Measurements from ENCODE around the gene SLMAP. TPM values are rescaled to one million over a fixed set of nuclear protein-coding genes. Genes with fewer than 3 reads are reported as not detected.
A peak's percentile ranks its signal among the peaks of the same experiment; 100 is the strongest.

Gene SLMAP
- total RNA-seq, 1 donor from 2014 or later: 116 TPM

DNA sequence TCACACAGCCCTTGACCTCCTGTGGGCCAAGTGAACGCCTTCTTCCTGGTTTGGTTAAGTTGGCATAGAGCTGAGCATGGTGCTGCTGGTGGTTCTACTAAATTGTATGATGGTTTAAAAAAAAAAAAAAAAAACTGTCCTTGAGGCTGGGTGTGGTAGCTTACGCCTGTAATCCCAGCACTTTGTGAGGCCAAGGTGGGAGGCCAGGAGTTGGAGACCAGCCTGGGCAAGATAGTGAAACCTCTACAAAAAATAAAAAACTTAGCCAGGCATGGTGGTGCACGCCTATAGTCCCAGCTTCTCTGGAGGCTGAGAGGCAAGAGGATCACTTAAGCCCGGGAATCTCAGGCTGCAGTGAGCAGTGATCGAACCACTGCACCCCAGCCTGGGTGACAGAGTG is 193.2 kb downstream of the SLMAP start:
- TF ChIP-seq, protein P1, sequence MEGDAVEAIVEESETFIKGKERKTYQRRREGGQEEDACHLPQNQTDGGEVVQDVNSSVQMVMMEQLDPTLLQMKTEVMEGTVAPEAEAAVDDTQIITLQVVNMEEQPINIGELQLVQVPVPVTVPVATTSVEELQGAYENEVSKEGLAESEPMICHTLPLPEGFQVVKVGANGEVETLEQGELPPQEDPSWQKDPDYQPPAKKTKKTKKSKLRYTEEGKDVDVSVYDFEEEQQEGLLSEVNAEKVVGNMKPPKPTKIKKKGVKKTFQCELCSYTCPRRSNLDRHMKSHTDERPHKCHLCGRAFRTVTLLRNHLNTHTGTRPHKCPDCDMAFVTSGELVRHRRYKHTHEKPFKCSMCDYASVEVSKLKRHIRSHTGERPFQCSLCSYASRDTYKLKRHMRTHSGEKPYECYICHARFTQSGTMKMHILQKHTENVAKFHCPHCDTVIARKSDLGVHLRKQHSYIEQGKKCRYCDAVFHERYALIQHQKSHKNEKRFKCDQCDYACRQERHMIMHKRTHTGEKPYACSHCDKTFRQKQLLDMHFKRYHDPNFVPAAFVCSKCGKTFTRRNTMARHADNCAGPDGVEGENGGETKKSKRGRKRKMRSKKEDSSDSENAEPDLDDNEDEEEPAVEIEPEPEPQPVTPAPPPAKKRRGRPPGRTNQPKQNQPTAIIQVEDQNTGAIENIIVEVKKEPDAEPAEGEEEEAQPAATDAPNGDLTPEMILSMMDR (IDR thresholded peaks at IDR 0.05): no peak
- no peaks in the 10 kb centered on the region for H3K36me3 Mint-ChIP-seq (ENCODE audit: low read depth)
- H3K4me1 Mint-ChIP-seq (ENCODE audit: low read depth): peaks cover 62% of the 10 kb centered on the region
- no peaks in the 10 kb centered on the region for H3K27me3 Mint-ChIP-seq (ENCODE audit: low read depth)
- H3K9me3 Mint-ChIP-seq (ENCODE audit: low read depth): no peaks in the 10 kb centered on the region
- peak; percentile 13 for DNase-seq (ENCODE audit: low spot score)
- no peak overlapping the region for H3K4me3 Mint-ChIP-seq (ENCODE audit: unreplicated experiment)
- peak overlapping the region; percentile 39 for H3K27ac Mint-ChIP-seq (ENCODE audit: unreplicated experiment)

DNA sequence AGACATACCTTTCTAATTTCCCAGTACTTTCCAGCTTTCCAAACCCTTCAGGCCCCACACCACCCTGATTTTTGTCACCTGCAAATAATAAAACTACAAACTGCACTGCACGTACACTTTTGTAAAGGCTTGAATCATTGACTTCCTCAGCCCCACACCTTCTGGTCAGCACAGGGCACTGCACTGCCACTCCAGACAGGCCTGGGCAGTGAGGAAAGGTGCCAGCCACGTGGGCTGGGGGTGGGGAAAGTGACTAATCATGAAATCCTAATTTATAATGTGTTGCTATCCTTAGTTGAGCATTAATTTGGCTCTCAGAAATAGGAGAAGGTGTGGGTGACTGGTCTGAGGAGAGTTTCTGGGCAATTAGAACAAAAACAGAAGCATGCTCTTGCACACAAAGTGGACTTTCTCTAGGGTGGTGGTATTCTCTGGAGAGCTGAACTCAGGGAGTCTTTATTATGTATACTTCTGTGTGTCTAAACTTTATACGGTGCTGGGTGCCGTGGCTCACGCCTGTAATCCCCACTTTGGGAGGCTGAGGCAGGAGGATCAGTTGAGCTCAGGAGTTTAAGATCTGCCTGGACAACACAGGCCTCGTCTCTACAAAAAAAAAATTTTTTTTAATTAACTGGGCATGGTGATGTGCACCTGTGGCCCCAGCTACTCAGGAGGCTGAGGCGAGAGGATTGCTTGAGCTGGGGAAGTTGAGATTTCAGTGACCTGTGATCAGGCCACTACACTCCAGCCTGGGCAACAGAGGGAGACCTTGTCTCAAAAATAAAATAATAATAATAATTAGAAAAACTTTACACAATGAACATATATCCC is 193.9 kb downstream of the SLMAP start:
- Mint-ChIP-seq H3K4me3 (ENCODE audit: unreplicated experiment) (no peak overlapping the region), H3K9me3 (ENCODE audit: low read depth) (no peaks in the 10 kb centered on the region), H3K27me3 (ENCODE audit: low read depth) (no peaks in the 10 kb centered on the region), H3K36me3 (ENCODE audit: low read depth) (no peaks in the 10 kb centered on the region), H3K4me1 (ENCODE audit: low read depth) (peaks cover 56% of the 10 kb centered on the region), H3K27ac (ENCODE audit: unreplicated experiment) (peak overlapping the region; percentile 79)
- TF ChIP-seq, protein P1 (IDR thresholded peaks at IDR 0.05): peak; percentile 48
- peak; percentile 50 for DNase-seq (ENCODE audit: low spot score)

DNA sequence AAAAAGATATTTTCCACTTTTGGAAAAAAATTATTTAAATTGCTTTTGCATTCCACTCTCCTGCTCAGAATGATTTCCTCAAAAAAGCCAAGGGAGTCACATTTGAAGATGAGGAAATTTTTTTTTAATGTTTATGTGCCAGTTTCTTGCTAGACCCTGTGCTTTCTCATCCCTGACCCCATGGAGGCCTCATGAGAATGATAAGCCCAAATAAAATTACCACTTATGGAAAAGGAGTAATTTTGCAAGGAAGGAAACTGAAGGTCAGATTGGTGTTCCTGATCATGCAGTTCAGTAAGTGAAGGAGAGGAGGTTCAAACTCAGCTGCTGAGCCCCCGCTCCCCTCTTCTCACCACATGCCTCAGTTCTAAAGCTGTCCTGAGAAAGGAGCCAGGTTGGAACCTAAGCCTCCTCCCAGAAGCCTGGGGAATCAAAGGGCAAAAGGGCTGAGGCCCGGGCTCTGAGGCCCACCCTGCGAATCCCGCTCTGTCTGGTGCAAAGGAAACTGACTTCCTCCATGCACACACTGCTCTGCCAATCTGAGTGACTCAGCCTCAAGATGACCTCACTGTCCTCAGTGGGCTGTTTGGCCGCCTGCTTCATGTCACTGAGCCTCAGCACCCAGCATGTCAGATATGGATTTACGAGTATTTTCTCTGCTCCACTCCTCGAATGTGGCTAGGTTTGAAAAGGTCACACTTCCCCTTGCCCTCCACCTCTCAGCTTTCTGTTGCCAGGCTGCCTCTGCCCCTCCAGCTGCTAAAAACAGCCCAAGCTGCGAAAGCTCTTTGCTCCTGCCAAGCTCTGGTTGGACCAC is 195.2 kb downstream of the SLMAP start:
- H3K9me3 Mint-ChIP-seq (ENCODE audit: low read depth): no peaks in the 10 kb centered on the region
- H3K4me1 Mint-ChIP-seq (ENCODE audit: low read depth): peaks cover 56% of the 10 kb centered on the region
- H3K4me3 Mint-ChIP-seq (ENCODE audit: unreplicated experiment): no peak overlapping the region
- H3K36me3 Mint-ChIP-seq (ENCODE audit: low read depth): no peaks in the 10 kb centered on the region
- TF ChIP-seq, protein P1 (IDR thresholded peaks at IDR 0.05): no peak
- peak overlapping the region; percentile 90 for H3K27ac Mint-ChIP-seq (ENCODE audit: unreplicated experiment)
- DNase-seq (ENCODE audit: low spot score): peak; percentile 49
- H3K27me3 Mint-ChIP-seq (ENCODE audit: low read depth): no peaks in the 10 kb centered on the region

GRCh38 chr3:57952208-57952631 is 196.1 kb downstream of the SLMAP start:
- Mint-ChIP-seq H3K36me3 (ENCODE audit: low read depth) (no peaks in the 10 kb centered on the region), H3K4me1 (ENCODE audit: low read depth) (peaks cover 52% of the 10 kb centered on the region), H3K27me3 (ENCODE audit: low read depth) (no peaks in the 10 kb centered on the region), H3K4me3 (ENCODE audit: unreplicated experiment) (no peak overlapping the region), H3K9me3 (ENCODE audit: low read depth) (no peaks in the 10 kb centered on the region), H3K27ac (ENCODE audit: unreplicated experiment) (peak overlapping the region; percentile 90)
- TF ChIP-seq, protein P1 (IDR thresholded peaks at IDR 0.05): no peak
- peak; percentile 46 for DNase-seq (ENCODE audit: low spot score)

DNA sequence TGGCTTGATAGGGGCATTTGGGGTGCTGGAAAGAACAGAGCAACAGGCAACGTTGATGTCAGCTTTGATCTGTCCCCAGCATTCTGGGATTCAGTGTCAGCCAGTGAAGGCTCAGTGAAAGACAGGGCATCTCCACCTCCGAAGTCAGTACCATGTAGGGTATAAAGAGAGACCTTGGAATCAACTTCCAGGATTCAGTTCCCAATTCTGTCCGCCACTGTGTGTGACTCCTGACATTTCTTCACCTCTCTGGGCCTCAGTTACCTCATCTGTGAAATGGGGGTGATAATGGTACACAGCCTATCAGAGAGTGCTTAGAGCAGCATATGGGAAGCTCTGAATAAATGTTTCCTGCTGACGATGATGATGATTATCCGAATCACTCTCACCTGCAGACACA is 196.5 kb downstream of the SLMAP start:
- Mint-ChIP-seq H3K36me3 (ENCODE audit: low read depth) (no peaks in the 10 kb centered on the region), H3K27ac (ENCODE audit: unreplicated experiment) (peak overlapping the region; percentile 90), H3K9me3 (ENCODE audit: low read depth) (no peaks in the 10 kb centered on the region), H3K4me1 (ENCODE audit: low read depth) (peaks cover 49% of the 10 kb centered on the region), H3K4me3 (ENCODE audit: unreplicated experiment) (no peak overlapping the region), H3K27me3 (ENCODE audit: low read depth) (no peaks in the 10 kb centered on the region)
- peak; percentile 1 for DNase-seq (ENCODE audit: low spot score)
- TF ChIP-seq, protein P1 (IDR thresholded peaks at IDR 0.05): no peak

Measured in chondrocyte (in vitro differentiated cells).